HG03135 (cell line): Measurements from ENCODE around the gene BFSP2.

ENCODE experiments used
- ATAC-seq: cut with Tn5 transposase; IDR thresholded peaks from one replicate; pipeline ENCODE4 v1.9.1; 2021; ENCODE audit warnings: mild to moderate bottlenecking, moderate library complexity; ENCODE audit not compliant: unreplicated experiment

BFSP2 gene

GRCh38 chr3:133400006-133400515 is at the start of gene BFSP2:
Gene BFSP2, plus strand, starts transcription at chr3:133400056. Its CDS starts 28 bp downstream, at chr3:133400084.
- ATAC-seq: no peak

GRCh38 chr3:133354721-133355120 is 45.1 kb upstream of the BFSP2 start:
- ATAC-seq: no peak

- ATAC-seq: no peak
These were observed 39.4 kb upstream of the BFSP2 start for GRCh38 chr3:133360476-133360875.

GRCh38 chr3:133361011-133361410 is 38.8 kb upstream of the BFSP2 start:
- ATAC-seq: no peak

GRCh38 chr3:133361435-133361834 is 38.4 kb upstream of the BFSP2 start:
- ATAC-seq: no peak

GRCh38 chr3:133362539-133362938 is 37.3 kb upstream of the BFSP2 start:
- no peak for ATAC-seq

- no peak for ATAC-seq
These were observed 35.2 kb upstream of the BFSP2 start for GRCh38 chr3:133364704-133365103.

- no peak for ATAC-seq
These were observed 32.9 kb upstream of the BFSP2 start for GRCh38 chr3:133366921-133367320.

- no peak for ATAC-seq
These were observed 32.5 kb upstream of the BFSP2 start for GRCh38 chr3:133367403-133367802.

- no peak for ATAC-seq
These were observed 31.9 kb upstream of the BFSP2 start for GRCh38 chr3:133367956-133368355.

- no peak for ATAC-seq
These were observed 31.3 kb upstream of the BFSP2 start for GRCh38 chr3:133368371-133369067.

- ATAC-seq: no peak
These were observed 30.8 kb upstream of the BFSP2 start for GRCh38 chr3:133369068-133369440.

GRCh38 chr3:133371181-133371580 is 28.7 kb upstream of the BFSP2 start:
- ATAC-seq: no peak

- no peak for ATAC-seq
These were observed 28.2 kb upstream of the BFSP2 start for GRCh38 chr3:133371676-133372075.

GRCh38 chr3:133374708-133375402 is 25.0 kb upstream of the BFSP2 start:
- ATAC-seq: no peak

GRCh38 chr3:133375403-133375745 is 24.5 kb upstream of the BFSP2 start:
- no peak for ATAC-seq

- no peak for ATAC-seq
These were observed 23.0 kb upstream of the BFSP2 start for GRCh38 chr3:133376810-133377209.

GRCh38 chr3:133377396-133377795 is 22.5 kb upstream of the BFSP2 start:
- ATAC-seq: no peak

- no peak for ATAC-seq
These were observed 19.9 kb upstream of the BFSP2 start for GRCh38 chr3:133379926-133380325.

GRCh38 chr3:133380481-133381225 is 19.2 kb upstream of the BFSP2 start:
- no peak for ATAC-seq

- no peak for ATAC-seq
These were observed 18.3 kb upstream of the BFSP2 start for GRCh38 chr3:133381346-133382109.
